CD4-positive, alpha-beta T cell treated with Interleukin-4 for 1 hour (primary cell): ENCODE data around the gene TRAPPC12.

Experiments
- DNase-seq, 2 donors: peaks; one replicate each; pipeline ENCODE4 v3.0.0-alpha.2; 2020 to 2022

The TRAPPC12 gene

GRCh38 chr2:3409627-3410170 is 30.2 kb downstream of the TRAPPC12 start:
- DNase-seq: no peak

DNA sequence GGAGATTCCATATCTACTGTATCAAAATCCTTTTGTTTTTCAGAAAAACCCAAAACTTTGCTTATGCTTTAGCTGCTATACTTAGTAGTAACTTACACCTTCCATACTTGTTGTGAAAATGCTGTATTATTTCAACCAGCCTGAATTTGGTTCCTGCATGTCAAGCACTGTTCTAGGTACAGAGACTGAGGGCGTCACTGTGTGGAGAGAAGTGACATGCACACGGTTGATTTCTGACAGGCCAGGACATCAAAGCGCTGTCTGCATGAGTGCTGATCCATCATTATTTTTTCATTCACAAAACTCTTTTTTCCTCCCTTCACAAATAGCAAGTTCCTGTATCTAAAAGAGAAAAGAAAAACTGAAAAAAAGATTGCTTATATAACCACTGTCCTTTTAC is 31.6 kb downstream of the TRAPPC12 start:
- no peak for DNase-seq

GRCh38 chr2:3413697-3414096 is 34.2 kb downstream of the TRAPPC12 start:
- DNase-seq: no peak

GRCh38 chr2:3414133-3414860 is 34.8 kb downstream of the TRAPPC12 start:
- DNase-seq: no peak

- no peak for DNase-seq
These were observed 39.4 kb downstream of the TRAPPC12 start for GRCh38 chr2:3418766-3419404.

DNA sequence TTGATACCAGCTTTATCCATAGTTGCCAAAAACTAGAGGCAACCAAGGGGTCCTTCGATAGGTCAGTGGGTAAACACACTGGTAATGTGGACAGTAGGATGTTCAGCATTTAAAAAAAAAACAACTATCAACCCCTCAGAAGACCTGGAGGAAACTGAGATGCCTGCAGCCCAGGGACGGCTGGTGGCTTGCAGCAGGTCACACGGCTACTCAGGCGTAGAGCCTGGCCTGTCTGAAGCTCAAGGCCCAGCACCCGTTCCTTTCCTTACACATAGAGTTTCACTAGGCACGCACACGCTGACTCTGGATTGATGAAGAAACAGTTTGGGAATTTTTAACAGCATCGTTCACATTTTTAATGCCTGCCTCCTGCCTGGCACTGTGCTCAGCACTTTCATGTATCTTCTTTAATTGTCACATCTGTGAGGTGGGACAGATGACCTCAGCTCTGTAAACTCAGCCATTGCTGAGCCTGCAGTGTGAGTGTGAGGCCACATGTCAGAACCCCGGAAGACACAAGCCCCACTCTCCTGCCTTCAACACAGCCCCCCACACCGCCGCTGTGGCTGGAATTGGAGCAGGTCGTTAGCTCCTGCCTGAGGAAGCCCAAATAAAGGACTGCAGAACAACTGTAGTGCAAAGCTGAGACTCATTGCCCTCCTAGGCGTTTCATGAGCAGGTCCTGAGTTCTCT is 40.7 kb downstream of the TRAPPC12 start:
- no peak for DNase-seq

DNA sequence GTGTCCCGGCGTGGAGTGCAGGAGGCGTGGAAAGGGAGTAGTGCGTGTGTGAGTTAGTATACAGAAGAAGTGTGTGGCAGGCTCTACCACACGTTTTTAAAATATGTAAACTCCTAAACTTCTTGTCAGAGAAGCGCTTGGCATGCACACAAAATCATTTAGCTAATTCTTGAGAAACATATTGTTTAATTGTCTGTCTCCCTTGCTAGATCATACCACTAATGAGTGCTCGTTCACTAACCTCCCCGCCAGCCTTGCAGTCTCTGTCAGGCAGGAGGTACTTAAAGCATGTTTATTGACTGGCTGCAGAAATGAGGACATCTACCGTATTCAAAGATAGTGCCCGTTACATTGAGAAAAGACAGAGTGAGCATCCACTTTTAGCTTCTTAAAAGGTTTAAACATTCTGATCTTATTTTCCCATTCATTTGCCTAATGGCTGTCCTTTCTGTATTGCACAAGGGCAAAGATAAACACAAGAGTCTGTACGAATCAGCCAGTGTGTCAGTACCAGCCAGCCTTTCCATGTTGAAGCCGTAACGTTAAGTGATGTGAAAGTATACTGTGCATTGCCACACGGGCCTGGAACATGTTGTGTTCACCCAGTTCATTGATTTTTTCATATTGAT is 41.4 kb downstream of the TRAPPC12 start:
- DNase-seq: no peak

DNA sequence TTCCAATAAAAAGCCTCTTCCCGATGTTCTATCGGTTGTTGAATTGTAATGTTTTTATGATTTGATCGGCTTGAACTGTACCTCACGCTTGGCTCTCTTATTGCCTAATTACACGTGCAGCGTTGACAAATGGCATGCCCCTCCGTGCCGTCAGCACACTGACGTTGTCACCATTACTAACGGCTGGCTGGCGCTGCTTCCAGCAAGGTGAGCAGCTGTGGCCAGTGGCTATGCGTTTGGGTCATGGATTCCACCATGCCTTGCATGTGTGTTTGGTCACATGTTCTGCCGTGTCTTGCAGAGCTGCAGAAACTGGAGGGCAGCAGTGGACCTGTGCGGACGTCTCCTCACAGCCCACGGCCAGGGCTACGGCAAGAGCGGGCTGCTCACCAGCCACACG is 42.1 kb downstream of the TRAPPC12 start:
- no peak for DNase-seq

DNA sequence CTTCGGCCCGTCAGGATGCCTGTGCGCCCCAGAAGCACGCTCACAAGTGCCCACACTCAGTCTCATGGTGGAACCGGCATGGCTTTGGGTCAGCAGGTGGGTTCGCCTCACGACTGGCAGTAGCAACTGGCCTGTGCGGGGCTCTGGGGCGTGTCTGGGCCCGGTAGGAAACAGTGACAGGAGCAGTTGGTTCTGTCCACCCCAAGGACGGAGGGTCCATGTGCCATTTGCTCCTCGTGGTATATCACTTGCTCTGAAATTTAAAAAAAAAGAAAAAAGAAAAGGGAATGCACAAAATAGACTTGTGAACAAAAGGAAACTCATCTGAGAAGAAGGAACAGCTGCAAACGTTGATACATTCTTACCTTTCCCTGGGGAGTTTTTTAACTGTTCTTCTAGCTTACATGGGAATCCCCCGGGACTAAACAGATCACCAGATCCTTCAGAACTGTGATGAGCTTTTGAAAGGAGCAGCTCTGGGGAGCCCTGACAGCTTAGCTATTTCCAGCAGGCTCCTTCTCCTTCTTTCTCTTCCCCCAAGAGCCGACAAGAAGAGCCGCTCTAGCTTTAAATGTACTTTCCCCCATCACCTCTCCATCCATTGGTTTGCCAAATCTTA is 42.8 kb downstream of the TRAPPC12 start:
- DNase-seq: no peak

DNA sequence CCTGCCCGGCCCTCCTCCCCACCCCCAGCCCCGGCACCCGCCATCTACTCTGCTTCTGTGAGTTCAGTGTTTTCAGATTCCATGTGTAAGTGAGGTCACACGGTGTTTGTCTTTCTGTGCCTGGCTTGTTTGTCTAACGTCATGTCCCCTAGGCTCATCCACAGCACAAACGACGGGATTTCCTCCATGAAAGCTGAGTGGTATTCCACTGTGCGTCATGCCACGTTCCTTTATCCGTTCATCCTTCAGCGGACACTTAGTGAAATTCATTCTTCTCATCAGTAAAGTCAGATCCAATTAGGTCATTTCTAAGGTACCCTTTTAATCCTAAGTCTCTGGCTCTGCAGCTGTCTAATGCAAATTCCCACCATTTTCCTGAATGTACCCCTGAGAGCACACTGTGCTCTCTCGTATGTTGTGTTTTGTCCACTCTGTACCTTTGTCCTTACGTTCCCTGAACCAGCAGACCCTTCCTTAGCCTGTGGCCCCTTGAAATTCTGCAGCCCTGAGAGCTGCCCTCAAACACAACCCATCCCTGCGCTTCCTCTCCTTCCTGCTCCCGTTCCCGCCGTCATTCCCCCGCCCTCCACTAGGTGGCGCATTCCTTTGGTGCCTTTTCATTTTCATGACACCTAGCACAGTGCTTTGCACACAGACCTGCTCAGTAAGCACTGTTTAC is 44.1 kb downstream of the TRAPPC12 start:
- peak; percentile 54 to 71 for DNase-seq

DNA sequence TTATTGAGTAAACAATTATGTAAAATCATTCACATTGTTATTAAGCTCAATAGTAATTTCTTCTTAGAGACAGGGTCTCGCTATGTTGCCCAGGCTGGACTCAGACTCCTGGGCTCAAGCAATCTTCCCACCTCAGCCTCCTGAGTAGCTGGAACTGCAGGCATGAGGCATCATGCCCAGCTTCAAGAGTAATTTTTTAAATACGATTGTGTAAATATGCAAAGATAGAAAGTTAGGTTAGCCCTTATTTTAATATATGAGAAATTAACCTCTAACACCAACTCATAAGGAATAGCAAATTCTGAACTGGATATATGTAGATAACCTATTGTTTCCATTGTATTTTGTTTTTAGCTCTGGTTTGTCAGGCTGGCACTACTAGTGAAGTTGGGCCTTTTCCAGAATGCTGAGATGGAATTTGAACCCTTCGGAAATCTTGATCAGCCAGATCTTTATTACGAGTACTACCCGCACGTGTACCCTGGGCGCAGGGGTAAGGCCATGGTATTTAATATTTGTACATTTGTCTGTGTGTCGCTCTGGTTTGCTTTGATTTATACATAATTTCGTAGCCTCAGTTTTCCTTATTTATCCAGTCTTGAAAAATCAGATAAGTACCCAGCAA is 44.8 kb downstream of the TRAPPC12 start:
- no peak for DNase-seq

DNA sequence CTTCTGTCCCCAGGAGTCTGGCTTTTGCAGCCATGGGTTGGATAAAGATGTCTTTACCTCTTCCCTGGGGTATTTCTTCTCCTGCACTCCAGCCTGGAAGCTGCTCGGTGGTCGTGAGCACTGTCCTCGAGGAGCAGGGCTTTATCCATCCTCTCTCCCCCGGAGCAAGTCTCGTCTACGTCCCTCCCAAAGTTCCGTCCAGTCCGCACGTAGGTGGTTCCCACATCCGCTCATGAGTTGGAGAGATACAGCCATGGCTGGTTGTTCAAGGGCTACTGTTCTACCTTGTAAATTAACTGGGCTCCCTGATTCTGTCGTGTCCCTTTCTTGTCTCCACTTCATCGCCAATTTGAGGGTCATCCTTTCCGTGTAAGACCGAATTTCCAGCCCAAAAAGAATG is 47.1 kb downstream of the TRAPPC12 start:
- no peak for DNase-seq

DNA sequence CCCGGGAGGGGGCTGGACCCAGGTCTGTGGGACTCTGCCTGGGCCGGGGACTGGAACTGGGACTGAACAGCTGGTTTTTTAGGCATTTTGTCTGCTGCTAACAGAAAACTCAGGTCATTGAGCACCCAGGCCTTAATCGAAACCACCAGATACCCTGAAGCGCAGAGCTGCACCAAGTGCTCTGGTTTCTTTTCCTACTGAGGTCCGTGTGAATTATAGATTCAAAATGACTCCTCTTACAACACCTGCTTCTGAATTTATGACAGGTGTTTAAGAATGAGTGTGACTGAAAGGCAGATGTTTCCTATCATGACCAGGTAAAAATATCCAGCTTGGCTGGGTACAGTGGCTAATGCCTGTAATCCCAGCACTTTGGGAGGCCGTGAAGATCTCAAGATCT is 47.8 kb downstream of the TRAPPC12 start:
- no peak for DNase-seq

DNA sequence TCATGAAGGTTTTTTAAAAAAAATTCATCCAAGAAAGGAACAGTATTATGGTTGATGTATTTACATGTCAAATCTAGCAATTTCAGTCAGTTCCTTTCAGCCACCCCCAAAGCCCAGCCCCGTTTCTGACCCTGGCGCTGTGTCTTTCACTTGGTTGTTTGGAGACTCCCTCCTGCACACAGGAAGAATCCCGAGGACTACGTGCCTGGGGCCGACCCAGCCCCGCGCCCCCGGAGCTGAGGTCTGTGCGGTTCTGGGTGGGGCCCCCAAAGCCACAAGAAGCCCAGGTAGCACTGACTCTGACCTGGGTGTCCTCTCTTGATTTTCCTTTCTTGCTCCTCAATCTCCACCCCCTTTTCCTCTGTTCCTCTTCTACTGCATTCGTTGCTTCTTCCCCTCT is 49.1 kb downstream of the TRAPPC12 start:
- no peak for DNase-seq

DNA sequence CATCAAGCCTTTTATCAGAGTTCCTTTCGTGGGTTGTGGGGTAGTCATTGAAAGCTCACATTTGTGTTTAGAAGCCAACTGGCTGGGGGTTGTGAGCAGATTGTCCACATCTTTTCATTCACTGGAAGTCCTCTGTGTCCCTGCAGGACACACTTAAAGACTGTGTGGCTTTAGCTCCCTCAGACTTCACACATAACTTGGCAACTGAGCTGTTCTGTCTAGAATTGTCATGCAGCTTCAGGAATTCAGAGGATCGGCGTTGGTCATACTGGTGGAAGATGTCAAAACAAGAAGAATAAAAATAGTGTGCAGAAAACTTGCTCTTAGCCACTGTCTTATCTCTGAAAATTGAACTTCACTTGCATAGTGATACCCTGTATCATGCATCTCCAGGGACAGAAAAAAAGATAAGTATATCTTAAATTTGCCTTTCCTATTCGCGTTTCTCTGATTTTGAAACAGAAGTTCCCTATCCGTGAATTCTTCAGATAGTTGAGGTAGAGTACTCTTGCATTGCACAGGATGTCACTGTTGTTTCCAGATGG is 49.6 kb downstream of the TRAPPC12 start:
- no peak for DNase-seq

- no peak for DNase-seq
These were observed 50.7 kb downstream of the TRAPPC12 start for GRCh38 chr2:3430172-3430571.

- no peak for DNase-seq
These were observed 51.4 kb downstream of the TRAPPC12 start for GRCh38 chr2:3430740-3431490.

- no peak for DNase-seq
These were observed 52.6 kb downstream of the TRAPPC12 start for GRCh38 chr2:3432067-3432466.

- no peak for DNase-seq
These were observed 53.3 kb downstream of the TRAPPC12 start for GRCh38 chr2:3432693-3433338.

GRCh38 chr2:3433339-3433699 is 53.8 kb downstream of the TRAPPC12 start:
- DNase-seq: no peak
